Astrocyte of the spinal cord (primary cell): ENCODE results near the gene PRKCE.
"Not testable (repeated sequence)": the region's sequence is repeated elsewhere in the genome, so short reads cannot be mapped to it uniquely, and the experiment has no call there.

Experiments used
- DNase-seq: peaks from one replicate; pipeline ENCODE4 v3.0.0; 2011; ENCODE audit warnings: low read depth, low spot score
- H3K4me3 ChIP-seq: 2 replicates; pipeline ENCODE4 v1.5.1; 2011; ENCODE audit warnings: low read depth, mild to moderate bottlenecking, low read length, moderate library complexity
- in situ Hi-C: cut with HindIII; loops from 2 replicates; pipeline ENCODE4 v1.10.0; 2017; ENCODE audit warnings: low sequenced_read_pairs
- TF ChIP-seq, protein P1 (sequence below): IDR thresholded peaks from 2 replicates; pipeline ENCODE4 v1.5.1; 2012; ENCODE audit warnings: low read depth, mild to moderate bottlenecking, low read length, inconsistent platforms

The PRKCE gene

GRCh38 chr2:46202987-46203386, 551.5 kb downstream of the PRKCE start:
- in situ Hi-C loops = no loop called here
- TF ChIP-seq, protein P1, sequence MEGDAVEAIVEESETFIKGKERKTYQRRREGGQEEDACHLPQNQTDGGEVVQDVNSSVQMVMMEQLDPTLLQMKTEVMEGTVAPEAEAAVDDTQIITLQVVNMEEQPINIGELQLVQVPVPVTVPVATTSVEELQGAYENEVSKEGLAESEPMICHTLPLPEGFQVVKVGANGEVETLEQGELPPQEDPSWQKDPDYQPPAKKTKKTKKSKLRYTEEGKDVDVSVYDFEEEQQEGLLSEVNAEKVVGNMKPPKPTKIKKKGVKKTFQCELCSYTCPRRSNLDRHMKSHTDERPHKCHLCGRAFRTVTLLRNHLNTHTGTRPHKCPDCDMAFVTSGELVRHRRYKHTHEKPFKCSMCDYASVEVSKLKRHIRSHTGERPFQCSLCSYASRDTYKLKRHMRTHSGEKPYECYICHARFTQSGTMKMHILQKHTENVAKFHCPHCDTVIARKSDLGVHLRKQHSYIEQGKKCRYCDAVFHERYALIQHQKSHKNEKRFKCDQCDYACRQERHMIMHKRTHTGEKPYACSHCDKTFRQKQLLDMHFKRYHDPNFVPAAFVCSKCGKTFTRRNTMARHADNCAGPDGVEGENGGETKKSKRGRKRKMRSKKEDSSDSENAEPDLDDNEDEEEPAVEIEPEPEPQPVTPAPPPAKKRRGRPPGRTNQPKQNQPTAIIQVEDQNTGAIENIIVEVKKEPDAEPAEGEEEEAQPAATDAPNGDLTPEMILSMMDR = no peak
- no peak overlapping the region for H3K4me3 ChIP-seq
- DNase-seq = no peak

GRCh38 chr2:46203636-46204035, 552.2 kb downstream of the PRKCE start:
- H3K4me3 ChIP-seq, in situ Hi-C loops, DNase-seq: not testable (repeated sequence)

DNA sequence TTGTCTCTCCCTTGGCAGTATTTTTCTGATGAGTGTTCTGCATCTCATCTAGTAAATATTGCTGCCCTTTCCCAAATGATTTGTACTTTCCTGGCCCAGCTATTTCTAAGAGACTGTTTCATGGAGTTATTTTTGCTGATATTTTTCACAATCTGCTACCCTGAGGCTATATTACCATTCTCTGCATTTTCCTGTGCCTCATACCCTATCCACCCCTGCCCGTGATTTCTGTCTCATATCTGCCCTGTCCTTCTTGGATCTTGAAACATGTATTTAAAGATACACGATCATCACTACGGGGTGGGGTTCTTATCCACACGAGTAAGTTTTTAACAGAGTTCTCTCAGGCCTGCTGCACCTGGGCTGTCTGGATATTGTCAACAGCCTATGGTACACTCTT, 556.1 kb downstream of the PRKCE start:
- no peak for DNase-seq
- H3K4me3 ChIP-seq = no peak overlapping the region
- in situ Hi-C loops = no loop called here
- TF ChIP-seq, protein P1 = no peak

DNA sequence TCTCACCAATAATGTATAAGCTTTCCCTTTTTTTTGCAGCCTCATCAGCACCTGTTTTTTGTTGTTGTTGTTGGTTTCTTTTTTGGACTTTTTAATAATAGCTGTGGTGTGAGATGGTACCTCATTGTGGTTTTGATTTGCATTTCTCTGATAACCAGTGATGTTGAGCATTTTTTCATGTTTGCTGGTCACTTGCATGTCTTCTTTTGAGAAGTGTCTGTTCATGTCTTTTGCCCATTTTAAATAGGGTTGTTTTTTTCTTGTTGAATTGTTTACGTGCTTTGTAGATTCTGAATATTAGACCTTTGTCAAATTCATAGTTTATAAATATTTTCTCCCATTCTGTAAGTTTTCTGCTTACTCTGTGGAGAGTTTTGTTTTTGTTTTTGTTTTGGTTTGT, 557.3 kb downstream of the PRKCE start:
- DNase-seq = no peak
- no peak overlapping the region for H3K4me3 ChIP-seq
- TF ChIP-seq, protein P1 = no peak
- in situ Hi-C loops = no loop called here

- no peak for DNase-seq
- TF ChIP-seq, protein P1 = no peak
- H3K4me3 ChIP-seq = no peak overlapping the region
- in situ Hi-C loops = no loop called here
Observed at GRCh38 chr2:46210063-46210462, 558.6 kb downstream of the PRKCE start.

DNA sequence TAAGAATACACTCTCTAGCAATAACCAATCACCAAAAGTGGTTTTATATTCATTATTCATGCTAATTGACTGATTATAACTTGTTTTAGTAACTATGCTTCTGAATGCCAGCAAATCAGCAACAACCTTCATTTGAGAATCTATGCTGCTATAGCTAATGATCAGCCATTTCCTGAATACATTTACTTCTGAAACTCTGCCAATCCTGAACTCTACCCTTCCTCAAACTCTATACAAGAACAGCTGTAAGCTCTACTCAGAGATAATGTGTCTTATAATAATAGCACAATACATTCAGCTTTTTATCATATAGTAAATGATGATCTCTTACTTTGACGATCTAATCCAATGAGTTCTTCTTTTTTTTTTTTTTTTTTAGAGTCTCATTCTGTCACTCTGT, 560.0 kb downstream of the PRKCE start:
- in situ Hi-C loops = no loop called here
- DNase-seq = no peak
- TF ChIP-seq, protein P1 = no peak
- H3K4me3 ChIP-seq = no peak overlapping the region

GRCh38 chr2:46213906-46214305, 562.4 kb downstream of the PRKCE start:
- DNase-seq = no peak
- in situ Hi-C loops = no loop called here
- H3K4me3 ChIP-seq = no peak overlapping the region
- TF ChIP-seq, protein P1 = no peak
